ENCODE data around the gene PNPLA5.

Gene PNPLA5

DNA sequence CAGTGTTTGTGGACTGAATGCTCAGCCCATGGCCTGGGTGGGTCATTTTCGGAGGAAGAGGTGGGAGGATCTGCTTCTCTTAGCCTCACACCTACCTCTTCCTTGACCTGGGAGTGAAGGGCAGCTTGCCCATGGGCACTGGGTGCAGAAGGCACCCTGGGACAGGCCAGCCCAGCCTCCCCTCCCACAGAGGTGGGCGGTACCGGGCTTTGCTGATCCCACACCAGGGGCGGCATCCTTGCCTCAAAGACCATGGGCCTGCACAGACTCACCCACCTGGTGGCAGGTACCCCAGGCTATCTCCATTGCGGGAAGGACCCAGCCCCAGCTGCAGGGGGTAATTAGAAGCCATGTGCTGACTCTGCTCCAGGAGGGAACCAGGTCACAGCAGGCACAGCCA is 1.5 kb upstream of the PNPLA5 start:
- H3K27me3 ChIP-seq (ENCODE audit: insufficient read depth, poor library complexity, severe bottlenecking), result peaks cover 33% of the 10 kb centered on the region
- H3K9me3 ChIP-seq (ENCODE audit: severe bottlenecking), result no peaks in the 10 kb centered on the region
- no peak for ATAC-seq (ENCODE audit: low read depth)
- TF ChIP-seq, protein P1, sequence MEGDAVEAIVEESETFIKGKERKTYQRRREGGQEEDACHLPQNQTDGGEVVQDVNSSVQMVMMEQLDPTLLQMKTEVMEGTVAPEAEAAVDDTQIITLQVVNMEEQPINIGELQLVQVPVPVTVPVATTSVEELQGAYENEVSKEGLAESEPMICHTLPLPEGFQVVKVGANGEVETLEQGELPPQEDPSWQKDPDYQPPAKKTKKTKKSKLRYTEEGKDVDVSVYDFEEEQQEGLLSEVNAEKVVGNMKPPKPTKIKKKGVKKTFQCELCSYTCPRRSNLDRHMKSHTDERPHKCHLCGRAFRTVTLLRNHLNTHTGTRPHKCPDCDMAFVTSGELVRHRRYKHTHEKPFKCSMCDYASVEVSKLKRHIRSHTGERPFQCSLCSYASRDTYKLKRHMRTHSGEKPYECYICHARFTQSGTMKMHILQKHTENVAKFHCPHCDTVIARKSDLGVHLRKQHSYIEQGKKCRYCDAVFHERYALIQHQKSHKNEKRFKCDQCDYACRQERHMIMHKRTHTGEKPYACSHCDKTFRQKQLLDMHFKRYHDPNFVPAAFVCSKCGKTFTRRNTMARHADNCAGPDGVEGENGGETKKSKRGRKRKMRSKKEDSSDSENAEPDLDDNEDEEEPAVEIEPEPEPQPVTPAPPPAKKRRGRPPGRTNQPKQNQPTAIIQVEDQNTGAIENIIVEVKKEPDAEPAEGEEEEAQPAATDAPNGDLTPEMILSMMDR (IDR thresholded peaks at IDR 0.05; ENCODE audit: poor library complexity, severe bottlenecking), result no peak
- H3K4me1 ChIP-seq (ENCODE audit: insufficient read depth, poor library complexity, severe bottlenecking), result peaks cover 8% of the 10 kb centered on the region
- no peaks in the 10 kb centered on the region for H3K36me3 ChIP-seq (ENCODE audit: low read depth)
- no peak overlapping the region for H3K4me3 ChIP-seq (ENCODE audit: severe bottlenecking)
- no peak overlapping the region for H3K27ac ChIP-seq (ENCODE audit: poor library complexity, severe bottlenecking)
- DNase-seq (ENCODE audit: low spot score), result peak; percentile 36

- no peaks in the 10 kb centered on the region for H3K36me3 ChIP-seq (ENCODE audit: low read depth)
- H3K4me3 ChIP-seq (ENCODE audit: severe bottlenecking), result no peak overlapping the region
- ATAC-seq (ENCODE audit: low read depth), result no peak
- H3K27ac ChIP-seq (ENCODE audit: poor library complexity, severe bottlenecking), result no peak overlapping the region
- no peaks in the 10 kb centered on the region for H3K9me3 ChIP-seq (ENCODE audit: severe bottlenecking)
- peaks cover 33% of the 10 kb centered on the region for H3K27me3 ChIP-seq (ENCODE audit: insufficient read depth, poor library complexity, severe bottlenecking)
- TF ChIP-seq, protein P1 (IDR thresholded peaks at IDR 0.05; ENCODE audit: poor library complexity, severe bottlenecking), result no peak
- no peaks in the 10 kb centered on the region for H3K4me1 ChIP-seq (ENCODE audit: insufficient read depth, poor library complexity, severe bottlenecking)
- no peak for DNase-seq (ENCODE audit: low spot score)
Observed at GRCh38 chr22:43892183-43892894, 526 bp upstream of the PNPLA5 start.

- peaks cover 33% of the 10 kb centered on the region for H3K27me3 ChIP-seq (ENCODE audit: insufficient read depth, poor library complexity, severe bottlenecking)
Observed at GRCh38 chr22:43890901-43891331, 897 bp downstream of the PNPLA5 start.

DNA sequence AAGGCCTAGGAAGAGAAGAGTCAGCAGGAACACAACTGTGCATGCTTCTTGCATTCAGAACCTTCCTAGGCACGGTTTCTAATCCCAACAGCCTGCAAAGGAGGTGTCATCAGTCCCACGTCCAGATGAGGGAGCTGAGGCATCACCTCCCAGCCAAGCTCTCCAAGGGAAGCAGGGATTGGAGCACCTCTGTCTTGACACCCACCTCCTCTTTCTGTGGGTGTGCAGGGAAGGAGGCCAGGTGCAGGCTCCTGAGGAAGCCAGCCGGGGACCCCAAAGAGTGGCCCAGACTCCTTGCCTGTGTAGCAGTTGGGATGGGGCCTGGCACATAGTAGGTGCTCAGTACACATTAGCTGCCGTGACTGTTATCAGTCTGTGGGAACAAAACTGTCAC is 2.0 kb downstream of the PNPLA5 start:
- TF ChIP-seq, protein P1 (IDR thresholded peaks at IDR 0.05; ENCODE audit: poor library complexity, severe bottlenecking), result peak; percentile 24
- Histone ChIP-seq H3K27ac (ENCODE audit: poor library complexity, severe bottlenecking) (no peak overlapping the region), H3K4me3 (ENCODE audit: severe bottlenecking) (no peak overlapping the region), H3K36me3 (ENCODE audit: low read depth) (no peaks in the 10 kb centered on the region), H3K4me1 (ENCODE audit: insufficient read depth, poor library complexity, severe bottlenecking) (no peaks in the 10 kb centered on the region), H3K9me3 (ENCODE audit: severe bottlenecking) (no peaks in the 10 kb centered on the region), H3K27me3 (ENCODE audit: insufficient read depth, poor library complexity, severe bottlenecking) (peaks cover 33% of the 10 kb centered on the region)
- peak; percentile 46; the same call in 1 of the 3 replicates for ATAC-seq (ENCODE audit: low read depth)
- DNase-seq (ENCODE audit: low spot score), result no peak

More at GRCh38 chr22:43890901-43891331, 897 bp downstream of the PNPLA5 start:
- no peaks in the 10 kb centered on the region for H3K4me1 ChIP-seq (ENCODE audit: insufficient read depth, poor library complexity, severe bottlenecking)
- TF ChIP-seq, protein P1 (IDR thresholded peaks at IDR 0.05; ENCODE audit: poor library complexity, severe bottlenecking), result no peak
- no peak overlapping the region for H3K27ac ChIP-seq (ENCODE audit: poor library complexity, severe bottlenecking)
- DNase-seq (ENCODE audit: low spot score), result no peak
- no peak for ATAC-seq (ENCODE audit: low read depth)
- peak overlapping the region; percentile 13 for H3K4me3 ChIP-seq (ENCODE audit: severe bottlenecking)
- H3K9me3 ChIP-seq (ENCODE audit: severe bottlenecking), result no peaks in the 10 kb centered on the region
- H3K36me3 ChIP-seq (ENCODE audit: low read depth), result no peaks in the 10 kb centered on the region

- DNase-seq (ENCODE audit: low spot score) (no peak), ATAC-seq (ENCODE audit: low read depth) (no peak)
- Histone ChIP-seq H3K27me3 (ENCODE audit: insufficient read depth, poor library complexity, severe bottlenecking) (peaks cover 33% of the 10 kb centered on the region), H3K4me3 (ENCODE audit: severe bottlenecking) (no peak overlapping the region), H3K9me3 (ENCODE audit: severe bottlenecking) (no peaks in the 10 kb centered on the region), H3K36me3 (ENCODE audit: low read depth) (no peaks in the 10 kb centered on the region), H3K27ac (ENCODE audit: poor library complexity, severe bottlenecking) (no peak overlapping the region), H3K4me1 (ENCODE audit: insufficient read depth, poor library complexity, severe bottlenecking) (no peaks in the 10 kb centered on the region)
- TF ChIP-seq, protein P1 (IDR thresholded peaks at IDR 0.05; ENCODE audit: poor library complexity, severe bottlenecking), result no peak
Observed at GRCh38 chr22:43889201-43889859, 2.5 kb downstream of the PNPLA5 start.

Measured in RWPE2 (cell line).